Islet of Langerhans (tissue), 1 donor: ENCODE data around the gene RNF4.
"Not testable (repeated sequence)": the region's sequence is repeated elsewhere in the genome, so short reads cannot be mapped to it uniquely, and the experiment has no call there.

ENCODE experiments used
- FAIRE-seq: peaks from one replicate; lab custom pipeline; 2011; peaks lifted over from hg19 to GRCh38; lab: Jason Lieb, UNC

RNF4 gene, protein sequence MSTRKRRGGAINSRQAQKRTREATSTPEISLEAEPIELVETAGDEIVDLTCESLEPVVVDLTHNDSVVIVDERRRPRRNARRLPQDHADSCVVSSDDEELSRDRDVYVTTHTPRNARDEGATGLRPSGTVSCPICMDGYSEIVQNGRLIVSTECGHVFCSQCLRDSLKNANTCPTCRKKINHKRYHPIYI

GRCh38 chr4:2468456-2469191, at the start of gene RNF4:
Gene RNF4, plus strand, starts transcription at chr4:2469106. Its CDS starts 21,388 bp downstream, at chr4:2490494.
- FAIRE-seq, result no peak

DNA sequence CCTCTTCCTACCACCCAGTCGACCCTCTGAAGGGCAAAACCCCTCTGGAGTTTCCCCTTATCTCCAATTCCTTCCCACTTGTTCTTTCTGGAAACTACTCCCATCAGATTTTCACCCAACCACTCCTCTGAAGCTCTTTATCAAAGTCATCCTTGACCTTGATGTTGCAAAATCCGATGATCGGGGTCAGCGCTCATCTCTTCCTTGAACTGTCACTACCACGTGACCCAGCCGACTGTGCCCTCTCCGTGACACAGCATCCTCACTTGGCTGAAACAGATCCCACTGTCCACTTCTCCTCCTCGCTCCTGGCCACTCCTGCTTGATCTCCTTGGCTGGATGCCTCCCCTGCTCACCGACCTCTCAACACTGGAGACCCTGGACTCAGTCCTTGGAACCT, 49.1 kb upstream of the RNF4 start:
- no peak for FAIRE-seq

- FAIRE-seq, result no peak
Observed at GRCh38 chr4:2421928-2422327, 47.0 kb upstream of the RNF4 start.

GRCh38 chr4:2423066-2423465, 45.8 kb upstream of the RNF4 start:
- FAIRE-seq, result no peak

GRCh38 chr4:2423695-2424094, 45.2 kb upstream of the RNF4 start:
- FAIRE-seq, result no peak

DNA sequence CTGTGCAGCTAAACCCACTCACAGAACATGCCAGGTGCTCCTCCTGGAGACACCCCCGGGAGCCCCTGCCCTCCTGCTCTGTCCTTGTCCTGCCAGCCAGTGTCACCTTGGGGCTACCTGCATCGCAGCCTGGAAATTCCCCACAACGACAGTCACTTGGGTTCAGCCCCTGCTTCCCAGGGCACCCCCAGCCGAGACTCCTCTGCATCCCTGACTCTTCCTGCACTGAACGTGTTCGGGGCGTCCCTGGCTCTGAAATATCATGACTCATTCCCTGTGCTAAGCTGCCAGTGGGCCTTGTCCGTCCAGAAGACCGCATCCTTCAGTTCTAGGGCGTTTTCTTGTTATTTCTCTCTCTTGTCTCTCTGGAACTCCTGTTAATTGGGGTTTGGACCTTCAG, 44.3 kb upstream of the RNF4 start:
- FAIRE-seq, result no peak

DNA sequence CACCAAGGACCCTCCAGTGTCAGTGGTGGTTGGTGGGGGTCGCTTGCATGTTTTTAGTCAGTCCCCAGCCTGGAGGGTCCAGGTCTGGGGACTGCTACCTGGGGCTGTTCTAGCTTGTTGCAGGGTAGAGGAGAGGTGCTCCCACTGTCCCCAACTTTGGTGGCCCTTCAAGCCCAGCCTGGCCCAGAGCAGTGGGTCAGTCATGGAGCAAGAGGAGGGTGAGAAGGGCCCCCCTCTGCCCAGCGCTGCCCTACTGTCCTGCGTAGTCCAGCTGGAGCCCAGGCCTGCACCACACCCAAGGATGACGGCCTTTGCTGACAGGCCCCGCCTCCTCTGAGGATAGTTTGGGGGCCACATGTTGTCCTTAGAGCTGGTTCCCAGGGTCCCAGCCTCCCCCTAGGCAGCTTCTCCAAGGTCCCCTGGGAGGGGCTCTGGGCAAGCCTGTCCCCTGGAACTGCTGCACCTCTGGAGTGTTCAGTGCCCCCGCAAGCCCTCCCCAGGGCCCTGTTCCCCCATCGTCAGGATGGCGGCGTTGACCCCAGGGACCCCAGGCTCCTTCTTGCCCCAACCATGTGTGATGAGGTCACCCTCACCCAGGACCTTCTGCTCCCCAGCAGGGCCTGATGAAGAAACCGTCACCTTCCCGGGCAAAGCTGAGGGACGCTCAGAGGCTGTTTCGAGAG, 43.4 kb upstream of the RNF4 start:
- FAIRE-seq, result no peak

- no peak for FAIRE-seq
Observed at GRCh38 chr4:2426069-2426397, 42.9 kb upstream of the RNF4 start.

DNA sequence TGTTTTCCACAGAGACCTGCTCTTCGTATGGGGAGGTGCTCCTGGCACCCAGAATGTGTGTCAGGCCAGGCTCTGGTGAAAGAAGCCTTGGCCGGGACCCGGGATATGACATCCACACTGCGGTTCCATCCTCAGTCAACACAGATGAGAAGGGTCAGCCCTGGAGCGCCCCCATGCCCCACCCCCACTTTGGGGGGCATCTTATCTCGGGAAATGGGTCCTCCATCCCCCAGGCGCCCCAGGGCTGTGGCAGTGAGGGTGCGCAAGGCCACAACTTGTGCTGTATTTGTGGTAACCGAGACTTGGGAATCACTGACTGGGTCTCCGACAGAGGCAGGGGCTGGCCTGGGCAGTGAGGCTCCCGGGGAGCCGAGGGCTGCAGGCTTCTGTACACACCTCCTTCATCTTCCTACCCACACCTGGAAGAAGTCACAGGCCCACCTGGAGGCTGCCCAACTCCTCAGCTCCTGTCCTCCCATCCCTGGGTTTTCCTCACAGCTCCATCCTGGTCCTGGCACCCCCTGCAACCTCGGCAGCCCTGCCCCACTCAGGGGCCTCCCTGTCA, 42.1 kb upstream of the RNF4 start:
- no peak for FAIRE-seq

DNA sequence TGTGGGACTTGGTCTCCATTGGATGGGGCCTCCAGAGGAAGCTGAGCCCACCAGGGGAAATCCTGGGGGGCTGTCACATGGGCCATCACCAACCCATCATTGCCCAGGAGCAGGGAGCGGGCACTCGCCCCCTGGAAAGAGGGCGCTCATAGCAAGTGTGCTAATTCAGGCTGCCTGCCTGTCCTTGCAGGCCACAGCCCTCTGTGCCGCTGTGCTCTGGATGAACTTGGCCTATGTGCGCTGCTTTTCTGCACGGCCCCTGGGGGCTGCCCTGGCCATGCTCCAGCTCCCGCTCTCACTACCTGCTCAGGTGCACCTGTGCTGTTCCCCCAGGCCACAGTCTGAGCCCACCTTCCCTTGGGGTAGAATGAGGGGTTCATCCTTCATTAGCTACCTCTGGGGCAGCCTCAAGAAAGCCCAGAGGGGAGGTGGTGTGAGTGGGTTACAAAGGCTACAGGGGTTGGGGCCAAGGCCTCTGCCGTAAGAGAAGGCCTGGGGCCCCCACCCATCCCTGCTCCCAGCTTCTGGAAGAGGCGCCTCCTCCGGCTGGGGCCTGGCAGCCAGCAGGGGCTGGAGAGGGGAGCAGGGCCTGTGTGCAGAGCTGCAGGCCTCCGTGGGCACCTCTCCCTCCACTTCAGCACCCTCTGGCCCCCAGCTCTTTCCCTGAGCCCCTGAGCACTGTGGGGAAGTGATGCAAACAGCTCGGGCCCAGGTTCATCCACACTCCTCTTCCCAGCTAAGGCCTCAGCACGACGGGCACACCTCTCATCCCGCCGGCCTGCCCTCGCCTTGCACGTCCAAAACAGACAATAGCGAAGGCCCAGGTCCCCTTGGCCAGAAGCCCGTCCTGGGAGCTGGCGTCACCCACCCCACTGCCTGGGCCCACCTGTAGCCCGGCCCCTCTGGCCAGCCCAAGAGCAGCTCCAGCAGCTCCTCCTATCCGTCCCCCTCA, 41.2 kb upstream of the RNF4 start:
- FAIRE-seq, result no peak

DNA sequence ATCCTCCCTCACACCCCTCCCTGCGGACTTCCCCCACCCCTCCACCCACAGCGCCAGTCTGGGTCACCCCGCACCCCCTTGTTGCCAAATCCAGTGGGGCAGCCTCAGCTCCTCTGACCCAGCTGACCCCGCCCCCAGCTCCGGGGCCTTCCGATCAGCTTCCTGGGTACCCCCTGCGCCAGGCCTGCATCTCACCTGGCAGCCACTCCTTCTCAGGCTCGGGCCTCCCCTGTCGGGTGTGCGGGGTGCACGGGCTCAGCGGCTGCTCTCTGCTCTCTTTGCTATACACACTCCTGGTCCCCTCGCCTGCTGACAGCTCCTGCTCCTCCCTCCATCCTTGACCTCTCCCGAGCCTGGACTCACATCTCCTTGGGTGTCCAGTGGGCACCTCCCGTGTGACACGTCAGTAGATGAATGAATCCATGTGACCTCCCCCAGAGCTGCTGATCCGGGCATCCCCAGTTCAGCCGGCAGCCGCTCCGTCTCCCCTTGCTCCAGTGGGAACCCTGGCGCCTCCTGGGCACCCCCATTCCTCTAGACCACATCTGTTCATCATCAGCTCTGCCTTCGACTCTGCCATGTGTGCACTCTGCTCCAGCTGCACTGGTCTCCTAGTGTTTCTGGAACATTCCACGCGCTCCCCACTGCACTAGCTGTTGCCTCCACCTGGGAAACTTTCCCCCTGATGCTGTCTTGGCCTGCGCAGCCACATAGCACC, 40.3 kb upstream of the RNF4 start:
- no peak for FAIRE-seq

DNA sequence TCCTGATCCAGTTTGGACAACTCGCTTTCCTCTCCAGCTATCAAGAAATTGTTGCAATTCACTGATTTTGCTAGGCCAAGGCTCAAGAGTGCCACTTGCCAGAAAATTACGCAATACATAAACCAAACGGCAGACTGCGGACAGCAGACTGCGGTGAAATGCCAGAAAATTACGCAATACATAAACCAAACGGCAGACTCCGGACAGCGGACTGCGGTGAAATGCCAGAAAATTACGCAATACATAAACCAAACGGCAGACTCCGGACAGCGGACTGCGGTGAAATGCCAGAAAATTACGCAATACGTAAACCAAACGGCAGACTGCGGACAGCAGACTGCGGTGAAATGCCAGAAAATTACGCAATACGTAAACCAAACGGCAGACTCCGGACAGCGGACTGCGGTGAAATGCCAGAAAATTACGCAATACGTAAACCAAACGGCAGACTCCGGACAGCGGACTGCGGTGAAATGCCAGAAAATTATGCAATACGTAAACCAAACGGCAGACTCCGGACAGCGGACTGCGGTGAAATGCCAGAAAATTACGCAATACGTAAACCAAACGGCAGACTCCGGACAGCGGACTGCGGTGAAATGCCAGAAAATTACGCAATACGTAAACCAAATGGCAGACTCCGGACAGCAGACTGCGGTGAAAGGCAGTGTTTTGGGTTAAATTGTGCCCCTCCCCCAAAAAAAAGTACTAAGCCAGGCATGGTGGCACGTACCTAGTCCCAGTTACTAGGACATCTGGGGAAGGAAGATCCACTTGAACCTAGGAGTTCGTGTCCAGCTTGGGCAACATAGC, 38.8 kb upstream of the RNF4 start:
- not testable (repeated sequence) for FAIRE-seq

DNA sequence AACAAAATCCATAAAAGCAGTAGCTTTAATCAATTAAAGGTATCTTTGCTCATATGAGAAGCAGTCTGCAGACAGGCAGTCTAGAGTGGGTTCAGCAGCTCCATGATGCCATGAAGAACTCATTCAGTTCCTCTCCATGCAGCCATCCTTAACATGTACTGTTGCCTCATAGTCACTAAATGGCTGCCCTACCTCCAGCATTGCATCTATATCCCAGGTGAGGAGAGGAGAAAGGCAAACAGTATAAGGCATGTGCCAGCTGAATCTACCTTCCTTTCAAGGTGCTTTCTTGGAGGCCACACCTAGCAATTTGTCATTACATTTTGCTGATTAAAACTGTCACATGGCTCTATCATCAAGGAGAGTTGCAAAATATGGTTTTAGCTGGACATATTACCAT, 36.9 kb upstream of the RNF4 start:
- no peak for FAIRE-seq

DNA sequence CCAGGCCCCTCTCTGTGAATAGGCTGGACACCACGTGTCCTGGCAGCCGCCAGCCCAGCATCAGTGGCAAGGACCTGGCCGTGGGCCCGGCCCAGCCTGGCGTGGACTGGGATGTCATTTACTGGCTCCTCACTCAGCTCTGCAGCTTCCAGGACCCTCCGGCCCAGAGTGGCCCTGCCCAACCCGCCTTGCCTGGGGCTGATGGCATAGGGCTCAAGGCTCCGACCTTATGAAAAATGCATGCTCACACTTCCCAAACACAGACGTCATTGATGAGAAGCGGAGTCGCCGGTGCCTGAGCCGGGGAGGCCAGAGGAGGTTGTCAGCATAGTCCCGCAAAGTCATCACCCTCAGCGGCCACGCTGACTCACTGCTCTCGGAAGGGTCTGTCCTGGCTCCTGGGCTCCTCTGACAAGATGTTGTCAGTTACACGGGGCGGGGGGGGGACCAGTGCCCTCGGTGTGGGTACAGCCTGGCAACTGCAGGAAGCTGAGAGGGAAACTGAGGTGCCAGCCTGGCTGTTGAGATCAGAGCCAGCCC, 35.8 kb upstream of the RNF4 start:
- no peak for FAIRE-seq

DNA sequence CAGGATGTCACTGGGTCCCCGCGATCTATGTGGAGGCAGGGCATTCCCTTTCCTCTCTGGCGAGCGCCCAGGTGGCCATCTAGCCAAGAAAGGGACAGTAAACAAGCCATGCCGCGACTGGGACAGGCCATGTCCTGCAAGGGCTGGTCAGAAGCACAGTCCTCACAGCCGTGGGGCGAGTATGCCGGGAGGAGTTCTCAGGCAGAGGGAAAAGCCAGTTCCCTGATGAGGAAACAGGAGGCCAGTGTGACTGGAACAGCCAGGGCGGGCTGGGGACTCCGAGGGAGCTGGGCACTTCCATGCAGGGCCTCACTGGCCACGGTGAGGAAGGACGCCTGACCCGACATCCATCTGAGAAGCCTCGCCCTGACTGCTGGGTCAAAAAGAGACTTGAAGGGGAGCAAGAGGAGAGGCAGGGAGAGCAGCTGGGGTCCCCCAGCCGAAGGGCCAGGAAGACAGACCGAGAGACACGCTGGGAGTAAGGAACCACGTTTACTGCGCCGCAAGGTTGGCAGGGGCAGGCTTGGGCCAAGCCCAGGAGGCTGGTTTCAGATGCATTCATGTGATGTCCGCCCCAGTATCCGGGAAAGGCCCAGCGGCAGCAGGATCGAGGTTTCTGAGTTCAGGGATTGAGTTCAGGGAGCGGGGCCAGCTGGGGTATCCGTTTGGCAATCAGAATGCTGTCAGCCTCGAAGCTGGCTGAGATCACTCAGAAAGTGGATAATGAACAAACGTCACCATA, 35.1 kb upstream of the RNF4 start:
- FAIRE-seq, result no peak

- no peak for FAIRE-seq
Observed at GRCh38 chr4:2434420-2434819, 34.5 kb upstream of the RNF4 start.

GRCh38 chr4:2436301-2436700, 32.6 kb upstream of the RNF4 start:
- FAIRE-seq, result no peak

DNA sequence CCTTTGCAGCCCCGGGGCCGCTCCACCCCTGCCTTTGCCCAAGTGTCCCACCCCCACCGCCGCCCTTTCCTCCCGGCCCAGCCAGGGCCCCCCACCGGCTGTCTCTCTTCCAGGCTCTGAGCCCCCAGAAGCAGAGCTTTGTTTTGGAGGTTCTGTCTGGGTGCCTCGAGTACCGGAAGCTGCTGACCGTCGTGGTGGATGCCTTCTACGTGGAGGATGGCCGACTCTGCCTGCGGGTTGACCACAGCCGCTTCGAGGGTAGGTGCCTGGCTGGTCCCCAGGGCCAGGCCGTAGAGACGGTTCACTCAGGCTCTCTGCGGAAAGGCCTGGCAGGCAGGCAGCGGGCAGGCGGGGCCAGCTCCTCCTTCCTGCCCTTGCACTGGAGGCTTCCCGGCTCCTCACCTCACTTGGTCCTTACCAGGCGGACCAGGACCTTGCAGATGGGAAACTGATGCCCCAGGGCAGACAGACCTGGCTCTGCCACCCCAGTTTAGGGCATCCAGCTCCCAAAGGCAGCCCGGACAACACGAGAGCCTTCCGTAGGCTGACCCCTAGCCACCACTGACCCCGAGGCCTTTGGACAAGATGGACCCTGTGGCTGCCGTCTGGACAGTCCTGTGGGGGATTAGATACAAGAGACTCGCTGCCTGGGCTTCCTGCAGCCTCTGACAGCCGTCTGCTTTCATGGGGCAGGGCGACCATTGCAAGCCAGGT, 32.0 kb upstream of the RNF4 start:
- FAIRE-seq, result no peak
